NOMO-1 treated with dmso at 0.1 percent for 144 hours (cell line): ENCODE measurements around the gene BHLHE23.
"Not testable (repeated sequence)": the region's sequence is repeated elsewhere in the genome, so short reads cannot be mapped to it uniquely, and the experiment has no call there.

Experiments
- DNase-seq: peaks from one replicate; lab custom pipeline; 2025; ENCODE audit not compliant: unreplicated experiment; lab: John Stamatoyannopoulos, UW

BHLHE23 gene

DNA sequence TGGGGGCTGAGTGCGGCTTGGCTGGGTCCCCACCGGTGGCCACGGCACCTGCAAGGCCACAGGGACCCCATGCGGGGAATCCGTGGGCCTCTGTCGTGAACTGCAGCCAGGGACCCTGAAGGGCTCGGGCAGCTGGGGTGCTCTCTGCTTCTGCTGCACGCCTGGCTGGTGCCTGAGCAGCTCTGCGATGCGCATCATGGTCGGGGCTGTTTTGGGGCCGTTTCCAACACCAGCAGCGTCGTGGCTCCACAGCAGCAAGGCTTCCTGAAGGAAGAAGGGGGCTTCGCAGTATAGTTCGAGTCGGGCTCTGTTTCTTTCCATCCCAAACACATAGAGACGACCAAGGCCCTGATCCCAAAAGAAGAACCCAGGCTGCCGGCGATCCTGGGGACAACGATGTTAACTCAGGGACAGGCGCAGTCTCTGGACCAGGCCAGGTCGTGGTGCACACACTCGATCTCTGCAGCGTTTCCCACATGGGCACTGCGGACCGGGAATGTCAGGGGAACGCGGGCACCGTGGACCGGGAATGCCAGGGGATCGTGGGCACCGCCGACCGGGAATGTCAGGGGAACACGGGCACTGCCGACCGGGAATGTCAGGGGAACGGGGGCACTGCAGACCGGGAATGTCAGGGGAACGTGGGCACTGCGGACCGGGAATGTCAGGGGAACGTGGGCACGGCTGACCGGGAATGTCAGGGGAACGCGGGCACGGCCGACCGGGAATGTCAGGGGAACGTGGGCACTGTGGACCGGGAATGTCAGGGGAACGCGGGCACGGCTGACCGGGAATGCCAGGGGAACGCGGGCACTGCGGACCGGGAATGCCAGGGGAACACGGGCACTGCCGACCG is 36.8 kb upstream of the BHLHE23 start:
- DNase-seq, result no peak

DNA sequence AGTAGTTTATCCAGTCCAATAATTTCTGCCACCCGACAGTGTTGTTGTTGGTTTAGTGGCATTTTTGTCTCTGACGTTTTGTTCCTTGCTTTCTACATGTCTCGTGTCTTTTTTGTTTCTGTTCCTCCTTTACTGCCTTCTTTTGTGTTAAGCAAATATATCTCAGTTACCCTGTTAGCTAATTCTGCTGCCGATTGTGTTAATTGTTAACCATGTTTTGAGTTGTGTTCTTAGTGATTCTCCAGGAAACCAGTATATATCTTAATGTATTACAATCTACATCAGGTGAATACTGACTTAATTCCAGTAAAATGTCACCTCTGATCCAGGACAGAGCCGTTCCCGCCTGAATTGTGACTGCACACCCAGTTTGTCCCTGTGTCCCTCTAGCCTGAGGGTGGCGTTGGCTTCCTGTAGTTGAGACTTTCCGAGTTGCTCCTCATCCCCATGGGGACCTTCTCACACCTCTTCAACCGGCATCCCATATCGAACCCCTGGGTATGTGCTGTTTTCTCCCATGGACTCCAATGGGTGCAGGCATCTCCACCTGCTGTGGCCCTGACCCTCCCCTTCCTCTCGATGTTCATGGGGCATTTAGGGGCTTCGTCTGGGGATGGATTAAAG is 35.8 kb upstream of the BHLHE23 start:
- DNase-seq, result no peak

DNA sequence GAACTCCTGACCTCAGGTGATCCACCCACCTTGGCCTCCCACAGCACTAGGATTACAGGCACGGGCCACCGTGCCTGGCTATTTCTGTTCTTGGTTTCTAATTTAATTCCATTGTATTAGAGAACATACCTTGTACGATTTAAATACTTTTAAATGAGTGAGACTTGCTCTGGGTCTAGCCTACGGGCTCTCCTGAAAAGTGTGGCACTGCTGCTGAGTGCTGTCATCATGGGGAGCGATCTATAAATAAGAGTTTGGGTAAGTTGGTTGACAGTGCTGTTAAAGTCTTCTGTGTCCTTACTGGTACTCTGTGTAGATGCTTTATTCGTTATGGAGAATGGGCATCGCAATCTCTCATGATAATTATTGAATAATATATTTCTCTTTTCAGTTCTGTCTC is 35.0 kb upstream of the BHLHE23 start:
- no peak for DNase-seq

DNA sequence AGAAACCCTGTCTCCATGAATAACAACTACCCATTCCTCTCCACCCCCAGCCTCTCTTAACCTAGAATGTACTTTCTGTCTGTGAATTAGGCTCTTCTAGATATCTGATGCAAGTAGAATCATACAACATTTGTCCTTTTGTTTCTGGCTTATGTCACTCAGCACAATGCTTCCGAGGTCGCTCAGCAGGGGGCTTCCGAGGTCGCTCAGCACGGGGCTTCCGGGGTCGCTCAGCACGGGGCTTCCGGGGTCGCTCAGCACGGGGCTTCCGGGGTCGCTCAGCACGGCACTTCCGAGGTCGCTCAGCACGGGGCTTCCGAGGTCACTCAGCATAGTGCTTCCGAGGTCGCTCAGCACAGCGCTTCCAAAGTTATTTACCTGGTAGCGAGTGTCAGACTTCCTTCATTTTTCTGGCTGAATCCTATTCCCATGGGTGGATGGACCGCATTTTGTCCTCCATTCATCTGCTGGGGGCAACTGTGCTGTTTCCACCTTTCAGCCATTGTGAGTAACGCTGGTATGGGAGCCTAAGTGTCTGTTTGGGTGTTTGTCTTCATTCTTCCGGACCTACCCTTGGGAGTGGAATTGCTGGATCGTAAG is 31.0 kb upstream of the BHLHE23 start:
- DNase-seq, result no peak

DNA sequence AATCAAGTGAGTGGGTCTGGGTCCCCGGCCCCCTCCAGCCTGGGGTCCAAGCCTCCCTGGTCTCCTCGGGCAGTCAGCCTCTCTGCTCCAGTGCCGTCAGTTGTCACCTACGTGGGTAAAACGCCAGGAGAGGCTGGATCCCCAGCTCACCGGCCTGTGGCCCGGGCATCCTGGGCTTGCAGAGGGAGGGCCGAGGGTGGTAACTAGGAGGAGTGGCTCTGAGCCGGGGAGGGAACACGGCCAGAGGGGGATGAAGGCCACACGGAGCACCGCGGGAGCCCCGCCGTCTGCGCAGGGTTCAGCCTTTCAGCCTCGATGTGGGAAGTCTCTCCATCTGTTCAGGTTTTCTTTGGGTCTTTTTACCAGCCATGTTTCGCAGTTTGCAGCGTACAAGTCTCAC is 29.5 kb upstream of the BHLHE23 start:
- no peak for DNase-seq

DNA sequence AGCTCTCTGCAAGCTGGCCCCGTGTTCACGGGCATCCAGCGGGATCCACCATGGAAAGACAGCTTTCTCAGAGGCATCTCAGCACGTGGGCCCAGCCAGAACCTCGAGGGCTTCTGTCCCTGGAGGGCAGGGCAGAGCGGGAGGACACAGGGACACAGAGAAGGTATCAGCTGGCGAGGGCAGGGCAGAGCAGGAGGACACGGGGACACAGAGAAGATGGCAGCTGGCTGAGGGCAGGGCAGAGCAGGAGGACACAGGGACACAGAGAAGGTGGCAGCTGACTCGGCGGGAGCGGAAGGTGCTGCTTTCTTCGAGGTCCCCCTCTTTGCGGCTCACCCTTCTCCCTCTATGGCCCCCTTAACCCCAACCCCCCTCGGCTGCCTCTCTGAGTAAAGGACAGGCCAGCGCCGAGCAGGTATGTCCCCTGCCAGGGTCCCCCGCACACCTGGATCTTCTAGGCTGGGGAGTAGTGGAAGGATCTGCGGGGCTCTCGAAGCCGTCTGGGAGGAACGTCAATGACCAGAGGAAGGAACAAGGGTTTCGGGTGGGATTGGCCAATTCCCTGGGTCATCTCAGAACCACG is 28.9 kb upstream of the BHLHE23 start:
- no peak for DNase-seq

DNA sequence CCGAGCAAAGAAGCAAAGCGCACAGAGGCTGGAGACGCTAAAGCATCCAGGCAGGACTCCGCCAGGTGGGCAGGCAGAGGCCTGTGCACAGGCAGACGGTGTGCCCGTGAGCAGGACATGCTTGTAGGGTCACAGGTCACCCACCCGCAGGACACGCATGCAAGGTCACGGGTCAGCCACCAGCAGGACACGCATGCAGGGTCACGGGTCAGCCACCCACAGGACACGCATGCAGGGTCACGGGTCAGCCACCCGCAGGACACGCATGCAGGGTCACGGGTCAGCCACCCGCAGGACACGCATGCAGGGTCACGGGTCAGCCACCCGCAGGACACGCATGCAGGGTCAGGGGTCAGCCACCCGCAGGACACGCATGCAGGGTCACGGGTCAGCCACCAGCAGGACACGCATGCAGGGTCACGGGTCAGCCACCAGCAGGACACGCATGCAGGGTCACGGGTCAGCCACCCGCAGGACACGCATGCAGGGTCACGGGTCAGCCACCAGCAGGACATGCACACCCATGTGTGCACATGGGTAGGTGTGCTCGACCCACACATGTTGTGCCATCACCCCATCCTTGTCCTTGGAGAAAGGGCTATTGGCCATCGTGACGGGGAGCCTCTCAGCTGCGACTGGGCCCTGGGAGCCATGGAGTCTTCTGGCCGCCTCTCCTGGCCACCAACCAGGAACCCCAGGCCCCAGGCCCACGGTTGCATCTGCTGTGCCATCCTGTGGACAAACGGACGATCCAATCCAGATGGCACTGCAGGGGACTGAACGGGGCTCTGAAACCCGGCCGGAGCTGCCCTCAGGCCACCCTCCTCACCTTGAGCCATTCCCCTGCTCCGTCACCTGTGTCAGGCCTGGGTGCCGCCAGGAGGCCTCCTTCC is 28.2 kb upstream of the BHLHE23 start:
- DNase-seq, result not testable (repeated sequence)

DNA sequence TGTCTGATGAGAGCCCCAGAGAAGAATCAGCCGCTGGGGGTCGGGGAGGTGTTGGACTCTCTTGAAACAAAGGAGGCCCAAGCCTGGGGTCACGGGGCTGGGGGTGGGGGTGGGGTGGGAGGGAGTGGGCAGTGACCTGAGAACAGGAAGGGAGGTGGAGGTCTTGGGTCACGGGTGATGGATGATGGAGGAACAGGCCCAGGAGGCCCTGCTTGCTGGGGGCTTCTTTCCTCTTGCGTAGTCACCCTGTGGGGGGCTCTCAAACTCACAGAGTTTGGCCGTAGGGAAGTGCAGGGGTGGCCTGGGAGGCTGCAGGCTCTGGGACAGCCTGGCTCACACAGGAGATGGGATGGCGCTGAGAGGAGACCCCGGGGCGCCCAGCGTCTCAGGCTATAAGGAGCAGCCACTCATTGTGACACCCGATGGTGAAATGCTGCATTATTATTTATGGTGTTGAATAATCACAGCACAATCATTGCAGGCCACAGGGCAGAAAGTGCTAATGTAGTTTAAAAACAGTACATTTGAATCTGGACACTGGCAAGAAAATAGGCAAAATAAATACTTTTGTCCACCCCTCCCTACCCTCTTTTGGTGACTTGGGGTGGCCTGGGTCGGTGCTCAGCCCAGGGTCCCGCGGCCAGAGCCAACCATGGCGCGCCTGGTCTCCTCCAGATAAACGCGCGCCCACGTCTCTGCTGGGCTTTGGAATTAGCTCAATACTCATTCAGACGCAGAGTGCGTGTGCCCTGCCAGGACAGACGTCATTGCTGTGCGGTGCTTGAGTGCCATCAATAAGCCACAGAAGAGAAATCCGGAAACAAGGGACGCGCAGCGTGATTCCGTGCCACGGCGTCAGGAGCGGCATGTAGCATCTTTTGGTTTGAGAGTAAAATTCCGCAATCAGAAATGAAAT is 27.3 kb upstream of the BHLHE23 start:
- DNase-seq, result no peak

DNA sequence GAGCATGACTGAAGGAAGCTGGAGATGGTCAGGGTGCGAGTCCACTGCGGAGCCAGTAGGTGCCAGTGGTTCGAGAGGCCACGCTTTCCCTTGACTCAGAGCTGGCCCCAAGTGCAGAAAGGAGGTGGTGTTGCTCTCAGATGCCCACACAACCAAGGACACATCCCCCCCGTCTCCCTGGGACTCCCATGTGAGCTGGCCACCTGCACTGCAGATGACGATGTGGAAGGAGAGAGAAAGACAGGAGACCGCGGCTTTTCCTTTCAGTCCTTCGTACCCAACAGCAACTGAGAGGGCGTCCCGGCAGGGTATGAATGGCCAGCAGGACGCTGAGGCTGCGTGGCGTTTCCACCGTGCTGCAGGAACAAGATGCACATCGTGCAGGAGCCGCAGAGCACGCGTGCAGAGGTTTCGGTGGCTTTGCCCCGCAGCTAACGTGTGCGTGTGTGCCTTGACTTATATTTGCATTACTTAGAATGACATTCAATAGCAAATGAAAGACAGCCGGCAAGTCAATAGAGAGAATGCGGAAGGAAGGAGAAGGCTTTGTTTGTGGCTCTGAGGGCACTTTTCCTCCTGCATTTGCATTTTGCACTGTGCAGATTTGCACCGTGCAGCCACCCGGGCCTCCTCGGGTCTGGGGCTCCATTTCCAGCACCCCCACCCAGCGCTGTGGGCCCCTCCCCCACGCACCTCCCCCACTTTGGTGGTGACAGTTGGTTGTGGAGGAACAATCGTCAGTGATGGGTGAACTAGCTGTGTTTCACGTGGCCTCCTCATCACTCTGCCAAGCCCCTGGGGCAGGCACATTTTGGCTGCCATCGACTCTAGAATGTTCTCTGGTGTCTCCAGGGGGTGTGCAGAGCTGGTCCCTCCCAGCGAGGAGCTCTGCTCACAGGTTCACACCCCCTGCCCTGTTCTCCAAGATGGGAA is 26.4 kb upstream of the BHLHE23 start:
- DNase-seq, result peak; percentile 17

DNA sequence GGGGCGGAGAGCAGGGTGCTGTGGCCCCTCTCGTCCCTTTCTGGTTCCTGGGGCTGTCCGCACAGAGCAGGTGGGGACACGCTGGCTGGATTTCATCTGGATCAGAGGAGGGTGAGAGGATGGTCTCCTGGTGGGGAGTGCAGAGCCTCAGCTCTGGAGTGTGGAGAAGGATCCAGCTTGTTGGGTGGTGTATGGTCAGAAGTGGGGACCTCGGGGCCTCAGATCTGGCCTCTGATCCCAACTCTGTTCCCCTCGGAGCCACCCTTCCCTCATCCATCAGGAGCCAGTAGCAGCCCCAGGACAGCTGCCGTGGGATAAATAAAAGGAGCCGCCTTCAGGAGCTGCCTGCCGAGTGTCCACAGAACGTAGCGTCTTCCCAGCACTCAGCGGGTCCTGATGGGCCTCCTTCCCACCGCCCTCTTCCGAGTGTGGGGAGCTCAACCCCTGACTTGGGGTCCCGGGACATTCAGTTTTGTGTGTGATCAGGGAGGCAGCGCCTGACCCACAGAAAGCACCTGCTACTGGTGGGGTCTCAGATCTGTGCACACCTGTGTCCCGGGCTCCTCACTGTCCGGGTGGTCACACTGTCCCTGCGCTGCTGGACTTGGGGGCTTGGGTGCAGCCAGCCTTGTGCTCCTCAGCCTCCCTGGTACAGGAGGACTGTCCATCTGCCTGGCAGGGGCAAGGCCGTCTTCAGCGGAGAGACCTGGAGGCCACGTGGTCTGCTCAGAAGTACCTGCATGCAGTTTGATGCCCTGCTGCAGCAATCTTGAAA is 25.4 kb upstream of the BHLHE23 start:
- no peak for DNase-seq

DNA sequence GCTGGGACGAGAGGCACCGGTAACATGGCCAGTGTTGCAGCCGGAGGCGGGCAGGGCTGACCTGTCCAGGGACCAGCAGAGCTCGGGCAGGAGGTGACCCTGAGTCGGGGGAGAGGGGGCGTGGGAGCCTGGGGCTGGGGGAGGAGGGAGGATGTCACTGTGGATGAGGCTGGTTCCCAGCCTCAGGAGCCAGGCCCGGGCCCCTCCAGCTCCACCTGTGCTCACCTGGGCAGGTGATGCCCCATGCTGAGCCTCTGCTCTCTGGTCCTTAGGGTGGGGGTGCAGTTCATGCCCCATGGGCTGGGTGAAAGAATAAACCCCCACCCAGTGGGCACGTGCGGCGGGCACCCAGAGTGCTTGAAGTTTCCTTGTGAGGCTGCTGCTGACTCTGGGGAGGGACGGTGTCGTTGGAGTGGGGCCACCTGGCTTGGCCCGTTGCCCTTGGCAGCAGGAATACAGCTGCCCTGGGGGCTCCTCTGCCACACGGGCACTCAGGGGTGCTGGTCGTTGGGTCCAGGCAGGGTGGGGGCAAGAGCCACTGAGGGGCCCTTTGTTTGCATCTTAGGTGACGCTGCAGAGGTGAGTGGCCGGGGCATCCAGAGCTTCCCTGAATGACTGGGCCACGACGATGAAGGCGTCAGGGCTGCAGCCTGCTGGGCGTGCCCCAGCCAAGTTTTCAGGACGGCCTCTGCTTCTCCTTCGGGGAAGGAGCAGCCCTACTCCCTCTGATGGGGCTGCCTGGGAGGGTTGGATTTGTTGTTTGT is 24.7 kb upstream of the BHLHE23 start:
- no peak for DNase-seq

DNA sequence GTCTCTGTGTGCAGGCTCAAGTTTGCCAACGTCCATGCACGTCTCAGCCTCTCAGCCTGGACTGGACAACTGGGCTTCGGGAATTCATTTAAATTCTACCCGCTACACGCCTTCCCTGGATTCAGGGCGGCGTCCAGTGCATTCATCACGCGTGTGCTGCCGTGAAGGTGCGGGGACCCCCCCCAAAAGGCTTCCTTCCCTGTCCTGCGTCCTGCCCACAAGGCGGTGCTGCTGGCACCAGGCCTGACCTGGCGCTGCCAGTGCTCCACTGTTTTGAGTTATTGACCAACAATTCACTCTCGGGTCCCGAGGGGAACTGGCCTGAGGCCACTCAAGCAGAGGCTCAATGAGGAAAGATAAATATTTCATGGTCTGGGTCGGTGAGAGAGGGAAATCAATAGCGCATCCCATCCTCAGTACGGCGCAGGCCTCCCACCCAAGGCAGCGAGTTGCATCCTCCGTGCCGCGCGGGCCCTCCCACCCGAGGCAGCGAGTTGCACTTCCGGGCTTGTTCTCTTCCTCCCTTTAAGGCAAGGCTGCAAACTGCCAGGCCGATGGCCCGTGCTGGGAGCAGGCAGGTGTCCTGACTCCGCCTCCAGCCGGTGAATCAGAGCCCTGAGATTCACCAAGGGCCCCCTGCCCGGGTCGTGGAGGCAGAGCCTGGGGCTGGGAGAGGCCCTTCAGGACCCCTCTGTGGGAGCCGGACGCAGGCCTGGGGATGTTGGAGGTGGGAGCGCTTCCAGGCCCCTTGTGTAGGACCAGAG is 22.8 kb upstream of the BHLHE23 start:
- DNase-seq, result no peak

DNA sequence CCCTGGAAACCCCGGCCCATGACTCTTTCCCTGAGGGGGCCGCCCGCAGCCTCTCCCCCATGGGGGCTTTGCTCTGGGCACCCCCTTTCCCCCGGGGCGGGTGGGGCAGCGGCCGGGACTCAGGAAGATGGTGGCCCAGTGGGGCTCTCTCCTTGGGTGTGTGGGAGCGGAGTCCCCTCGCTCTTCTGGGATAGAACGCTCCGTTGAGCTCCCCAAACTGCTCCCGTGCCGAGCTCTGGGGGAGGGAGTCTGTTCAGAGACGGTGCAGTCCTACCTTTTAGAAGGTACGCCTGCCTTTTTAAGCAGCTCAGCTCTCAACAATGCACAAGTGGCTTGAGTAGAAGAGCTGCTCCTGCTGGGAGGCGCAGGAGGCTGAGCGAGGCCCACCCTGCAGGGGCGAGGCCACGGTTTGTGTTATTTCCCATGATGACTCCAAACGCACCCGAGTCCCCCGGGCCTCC is 21.7 kb upstream of the BHLHE23 start:
- no peak for DNase-seq

DNA sequence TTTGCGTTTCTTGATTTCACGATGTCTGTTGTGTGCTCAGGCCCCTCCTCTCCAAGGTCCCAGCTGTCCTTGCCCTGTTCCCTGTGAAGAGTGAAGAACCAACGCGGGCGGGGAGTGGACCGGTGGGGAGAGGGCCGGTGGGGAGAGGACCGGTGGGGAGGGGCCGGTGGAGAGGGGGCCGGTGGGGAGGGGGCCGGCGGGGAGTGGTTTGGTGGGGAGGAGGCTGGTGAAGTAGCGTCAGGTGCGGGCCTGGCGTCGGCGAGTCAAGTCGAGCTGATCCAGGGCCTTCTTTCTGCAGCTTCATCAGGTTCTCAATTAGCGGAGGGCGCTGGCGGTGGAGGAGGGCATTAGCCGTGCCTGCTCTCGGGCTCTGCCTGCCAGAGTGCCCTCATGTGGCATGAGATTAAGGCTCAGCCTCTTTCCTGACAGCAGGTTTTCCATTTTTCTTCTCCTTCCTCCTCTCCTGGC is 21.2 kb upstream of the BHLHE23 start:
- no peak for DNase-seq

DNA sequence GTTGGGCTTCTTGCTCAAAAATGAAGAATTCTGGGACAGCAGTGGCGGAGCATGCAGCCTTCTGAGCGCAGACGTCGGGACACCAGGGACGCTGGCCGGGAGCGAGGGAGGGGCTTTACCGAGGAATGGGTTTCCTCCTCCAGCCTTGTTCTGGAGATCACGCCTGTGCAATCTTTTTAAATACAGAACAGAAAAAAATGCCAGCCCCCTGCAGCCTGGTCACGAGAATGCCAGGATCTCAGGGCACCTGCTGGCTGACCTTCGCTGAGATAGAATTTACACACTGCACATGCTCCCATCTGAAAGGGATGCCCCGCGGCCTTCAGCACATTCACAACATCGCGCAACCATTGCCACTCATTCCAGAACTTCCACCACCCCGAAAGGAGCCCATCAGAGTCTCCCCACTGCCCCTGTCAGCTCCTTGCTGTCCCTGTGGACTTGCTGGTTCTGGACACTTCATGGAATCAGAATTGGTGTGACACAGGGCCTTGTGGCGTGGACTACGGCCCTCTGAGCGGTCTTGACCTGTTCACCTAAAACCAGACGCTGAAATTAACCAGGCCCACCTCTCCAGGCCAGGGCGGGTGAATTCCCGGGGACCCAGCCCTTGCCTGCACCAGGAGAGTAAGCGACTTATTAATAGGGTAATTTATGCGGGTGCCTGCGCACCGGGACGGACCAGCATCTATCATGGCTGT is 20.6 kb upstream of the BHLHE23 start:
- DNase-seq, result no peak
